ENCODE results near the gene AGBL1. TPM values are rescaled to one million over a fixed set of nuclear protein-coding genes. Genes with fewer than 3 reads are reported as not detected.
A peak's percentile ranks its signal among the peaks of the same experiment; 100 is the strongest.

AGBL1 gene
- total and polyA plus RNA-seq, 2 experiments from 2014 or later, result 0.03 TPM; not detected in 1

DNA sequence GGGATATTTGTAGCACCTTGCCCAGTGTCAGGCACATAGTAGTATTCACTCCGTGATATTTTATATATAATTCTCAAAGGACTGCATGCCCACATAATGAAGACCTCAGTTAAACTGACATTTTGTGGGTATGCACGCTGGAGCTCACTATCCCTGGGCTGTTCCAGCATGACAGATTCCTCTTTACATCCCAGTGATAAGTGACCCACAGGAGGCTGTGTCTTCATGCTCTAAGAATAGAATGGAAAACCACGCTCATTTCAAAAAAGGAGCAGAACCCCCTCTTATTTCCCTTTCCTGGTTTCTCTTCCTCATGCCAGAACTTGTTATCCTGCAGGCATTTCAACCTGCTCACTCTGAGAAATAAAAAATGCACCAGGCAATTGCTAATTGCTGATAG lies 717.5 kb downstream of the AGBL1 start:
- Mint-ChIP-seq H3K27me3 (ENCODE audit: insufficient read depth, low read depth, poor library complexity) (no peaks in the 10 kb centered on the region), H3K4me3 (no peak overlapping the region), H3K27ac (no peak overlapping the region), H3K9me3 (no peaks in the 10 kb centered on the region), H3K4me1 (no peaks in the 10 kb centered on the region), H3K36me3 (ENCODE audit: low read depth) (no peaks in the 10 kb centered on the region)
- TF ChIP-seq ZNF114 (CRISPR knock-in tag; IDR thresholded peaks at IDR 0.05), result no peak
- no peak for TF ChIP-seq CREB1 (CRISPR knock-in tag; IDR thresholded peaks at IDR 0.05; ENCODE audit: low read depth)
- TF ChIP-seq EZH2 (IDR thresholded peaks at IDR 0.05; ENCODE audit: low read depth, unreplicated experiment), result no peak
- TF ChIP-seq, protein P1, sequence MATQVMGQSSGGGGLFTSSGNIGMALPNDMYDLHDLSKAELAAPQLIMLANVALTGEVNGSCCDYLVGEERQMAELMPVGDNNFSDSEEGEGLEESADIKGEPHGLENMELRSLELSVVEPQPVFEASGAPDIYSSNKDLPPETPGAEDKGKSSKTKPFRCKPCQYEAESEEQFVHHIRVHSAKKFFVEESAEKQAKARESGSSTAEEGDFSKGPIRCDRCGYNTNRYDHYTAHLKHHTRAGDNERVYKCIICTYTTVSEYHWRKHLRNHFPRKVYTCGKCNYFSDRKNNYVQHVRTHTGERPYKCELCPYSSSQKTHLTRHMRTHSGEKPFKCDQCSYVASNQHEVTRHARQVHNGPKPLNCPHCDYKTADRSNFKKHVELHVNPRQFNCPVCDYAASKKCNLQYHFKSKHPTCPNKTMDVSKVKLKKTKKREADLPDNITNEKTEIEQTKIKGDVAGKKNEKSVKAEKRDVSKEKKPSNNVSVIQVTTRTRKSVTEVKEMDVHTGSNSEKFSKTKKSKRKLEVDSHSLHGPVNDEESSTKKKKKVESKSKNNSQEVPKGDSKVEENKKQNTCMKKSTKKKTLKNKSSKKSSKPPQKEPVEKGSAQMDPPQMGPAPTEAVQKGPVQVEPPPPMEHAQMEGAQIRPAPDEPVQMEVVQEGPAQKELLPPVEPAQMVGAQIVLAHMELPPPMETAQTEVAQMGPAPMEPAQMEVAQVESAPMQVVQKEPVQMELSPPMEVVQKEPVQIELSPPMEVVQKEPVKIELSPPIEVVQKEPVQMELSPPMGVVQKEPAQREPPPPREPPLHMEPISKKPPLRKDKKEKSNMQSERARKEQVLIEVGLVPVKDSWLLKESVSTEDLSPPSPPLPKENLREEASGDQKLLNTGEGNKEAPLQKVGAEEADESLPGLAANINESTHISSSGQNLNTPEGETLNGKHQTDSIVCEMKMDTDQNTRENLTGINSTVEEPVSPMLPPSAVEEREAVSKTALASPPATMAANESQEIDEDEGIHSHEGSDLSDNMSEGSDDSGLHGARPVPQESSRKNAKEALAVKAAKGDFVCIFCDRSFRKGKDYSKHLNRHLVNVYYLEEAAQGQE (IDR thresholded peaks at IDR 0.05; ENCODE audit: unreplicated experiment), result no peak
- TF ChIP-seq POLR2AphosphoS5 (IDR thresholded peaks at IDR 0.05; ENCODE audit: low read depth), result no peak
- TF ChIP-seq, protein P2, sequence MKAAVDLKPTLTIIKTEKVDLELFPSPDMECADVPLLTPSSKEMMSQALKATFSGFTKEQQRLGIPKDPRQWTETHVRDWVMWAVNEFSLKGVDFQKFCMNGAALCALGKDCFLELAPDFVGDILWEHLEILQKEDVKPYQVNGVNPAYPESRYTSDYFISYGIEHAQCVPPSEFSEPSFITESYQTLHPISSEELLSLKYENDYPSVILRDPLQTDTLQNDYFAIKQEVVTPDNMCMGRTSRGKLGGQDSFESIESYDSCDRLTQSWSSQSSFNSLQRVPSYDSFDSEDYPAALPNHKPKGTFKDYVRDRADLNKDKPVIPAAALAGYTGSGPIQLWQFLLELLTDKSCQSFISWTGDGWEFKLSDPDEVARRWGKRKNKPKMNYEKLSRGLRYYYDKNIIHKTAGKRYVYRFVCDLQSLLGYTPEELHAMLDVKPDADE (IDR thresholded peaks at IDR 0.05), result no peak
- TF ChIP-seq, protein P3, sequence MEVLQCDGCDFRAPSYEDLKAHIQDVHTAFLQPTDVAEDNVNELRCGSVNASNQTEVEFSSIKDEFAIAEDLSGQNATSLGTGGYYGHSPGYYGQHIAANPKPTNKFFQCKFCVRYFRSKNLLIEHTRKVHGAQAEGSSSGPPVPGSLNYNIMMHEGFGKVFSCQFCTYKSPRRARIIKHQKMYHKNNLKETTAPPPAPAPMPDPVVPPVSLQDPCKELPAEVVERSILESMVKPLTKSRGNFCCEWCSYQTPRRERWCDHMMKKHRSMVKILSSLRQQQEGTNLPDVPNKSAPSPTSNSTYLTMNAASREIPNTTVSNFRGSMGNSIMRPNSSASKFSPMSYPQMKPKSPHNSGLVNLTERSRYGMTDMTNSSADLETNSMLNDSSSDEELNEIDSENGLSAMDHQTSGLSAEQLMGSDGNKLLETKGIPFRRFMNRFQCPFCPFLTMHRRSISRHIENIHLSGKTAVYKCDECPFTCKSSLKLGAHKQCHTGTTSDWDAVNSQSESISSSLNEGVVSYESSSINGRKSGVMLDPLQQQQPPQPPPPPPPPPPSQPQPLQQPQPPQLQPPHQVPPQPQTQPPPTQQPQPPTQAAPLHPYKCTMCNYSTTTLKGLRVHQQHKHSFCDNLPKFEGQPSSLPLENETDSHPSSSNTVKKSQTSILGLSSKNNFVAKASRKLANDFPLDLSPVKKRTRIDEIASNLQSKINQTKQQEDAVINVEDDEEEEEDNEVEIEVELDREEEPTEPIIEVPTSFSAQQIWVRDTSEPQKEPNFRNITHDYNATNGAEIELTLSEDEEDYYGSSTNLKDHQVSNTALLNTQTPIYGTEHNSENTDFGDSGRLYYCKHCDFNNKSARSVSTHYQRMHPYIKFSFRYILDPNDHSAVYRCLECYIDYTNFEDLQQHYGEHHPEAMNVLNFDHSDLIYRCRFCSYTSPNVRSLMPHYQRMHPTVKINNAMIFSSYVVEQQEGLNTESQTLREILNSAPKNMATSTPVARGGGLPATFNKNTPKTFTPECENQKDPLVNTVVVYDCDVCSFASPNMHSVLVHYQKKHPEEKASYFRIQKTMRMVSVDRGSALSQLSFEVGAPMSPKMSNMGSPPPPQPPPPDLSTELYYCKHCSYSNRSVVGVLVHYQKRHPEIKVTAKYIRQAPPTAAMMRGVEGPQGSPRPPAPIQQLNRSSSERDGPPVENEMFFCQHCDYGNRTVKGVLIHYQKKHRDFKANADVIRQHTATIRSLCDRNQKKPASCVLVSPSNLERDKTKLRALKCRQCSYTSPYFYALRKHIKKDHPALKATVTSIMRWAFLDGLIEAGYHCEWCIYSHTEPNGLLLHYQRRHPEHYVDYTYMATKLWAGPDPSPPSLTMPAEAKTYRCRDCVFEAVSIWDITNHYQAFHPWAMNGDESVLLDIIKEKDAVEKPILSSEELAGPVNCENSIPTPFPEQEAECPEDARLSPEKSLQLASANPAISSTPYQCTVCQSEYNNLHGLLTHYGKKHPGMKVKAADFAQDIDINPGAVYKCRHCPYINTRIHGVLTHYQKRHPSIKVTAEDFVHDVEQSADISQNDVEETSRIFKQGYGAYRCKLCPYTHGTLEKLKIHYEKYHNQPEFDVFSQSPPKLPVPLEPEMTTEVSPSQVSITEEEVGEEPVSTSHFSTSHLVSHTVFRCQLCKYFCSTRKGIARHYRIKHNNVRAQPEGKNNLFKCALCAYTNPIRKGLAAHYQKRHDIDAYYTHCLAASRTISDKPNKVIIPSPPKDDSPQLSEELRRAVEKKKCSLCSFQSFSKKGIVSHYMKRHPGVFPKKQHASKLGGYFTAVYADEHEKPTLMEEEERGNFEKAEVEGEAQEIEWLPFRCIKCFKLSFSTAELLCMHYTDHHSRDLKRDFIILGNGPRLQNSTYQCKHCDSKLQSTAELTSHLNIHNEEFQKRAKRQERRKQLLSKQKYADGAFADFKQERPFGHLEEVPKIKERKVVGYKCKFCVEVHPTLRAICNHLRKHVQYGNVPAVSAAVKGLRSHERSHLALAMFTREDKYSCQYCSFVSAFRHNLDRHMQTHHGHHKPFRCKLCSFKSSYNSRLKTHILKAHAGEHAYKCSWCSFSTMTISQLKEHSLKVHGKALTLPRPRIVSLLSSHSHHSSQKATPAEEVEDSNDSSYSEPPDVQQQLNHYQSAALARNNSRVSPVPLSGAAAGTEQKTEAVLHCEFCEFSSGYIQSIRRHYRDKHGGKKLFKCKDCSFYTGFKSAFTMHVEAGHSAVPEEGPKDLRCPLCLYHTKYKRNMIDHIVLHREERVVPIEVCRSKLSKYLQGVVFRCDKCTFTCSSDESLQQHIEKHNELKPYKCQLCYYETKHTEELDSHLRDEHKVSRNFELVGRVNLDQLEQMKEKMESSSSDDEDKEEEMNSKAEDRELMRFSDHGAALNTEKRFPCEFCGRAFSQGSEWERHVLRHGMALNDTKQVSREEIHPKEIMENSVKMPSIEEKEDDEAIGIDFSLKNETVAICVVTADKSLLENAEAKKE (CRISPR knock-in tag; IDR thresholded peaks at IDR 0.05), result no peak
- Histone ChIP-seq H2AFZ (peak overlapping the region; percentile 83), H3K4me1 (ENCODE audit: insufficient read depth) (no peaks in the 10 kb centered on the region), H3K27ac (ENCODE audit: low read depth) (no peak overlapping the region), H3K4me3 (no peak overlapping the region), H3F3A (replicated peaks; ENCODE audit: low read depth) (no peaks in the 10 kb centered on the region), H3K79me2 (replicated peaks; ENCODE audit: insufficient read depth) (no peaks in the 10 kb centered on the region), H3K4me2 (no peak overlapping the region), H3K27me3 (ENCODE audit: insufficient read depth) (no peaks in the 10 kb centered on the region), H3K9me2 (ENCODE audit: insufficient read depth) (no peaks in the 10 kb centered on the region; the same call in 1 of the 2 replicates), H3K36me3 (ENCODE audit: insufficient read depth) (no peaks in the 10 kb centered on the region), H4K20me1 (replicated peaks; ENCODE audit: insufficient read depth) (no peaks in the 10 kb centered on the region)
- DNase-seq (ENCODE audit: low spot score) (no peak), ATAC-seq (no peak)

All from GM23338 (cell line).